Measurements from ENCODE around the gene SEMA6A.

SEMA6A gene

DNA sequence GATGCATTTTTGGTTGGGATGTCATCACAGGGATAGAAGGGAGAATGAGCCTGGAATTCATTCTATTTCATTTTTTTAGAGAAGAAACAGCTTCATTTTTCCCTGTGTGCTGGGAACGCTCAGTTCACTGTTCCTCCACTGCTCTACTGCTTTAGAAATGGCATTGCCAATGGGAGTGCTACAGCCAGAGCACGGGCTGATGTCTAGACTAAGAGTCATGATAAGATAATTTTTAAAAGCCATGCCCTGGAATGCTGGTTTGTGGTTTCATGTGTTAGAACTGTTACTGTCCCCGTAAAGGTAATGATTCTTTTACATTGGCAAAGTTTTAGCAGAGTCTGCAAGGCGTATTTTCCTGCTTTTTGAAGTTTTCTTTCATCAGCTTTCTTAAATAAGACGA is 119.6 kb downstream of the SEMA6A start:
- DNase-seq, result no peak

GRCh38 chr5:116454417-116454927 is 120.2 kb downstream of the SEMA6A start:
- peak; percentile 79 for DNase-seq

DNA sequence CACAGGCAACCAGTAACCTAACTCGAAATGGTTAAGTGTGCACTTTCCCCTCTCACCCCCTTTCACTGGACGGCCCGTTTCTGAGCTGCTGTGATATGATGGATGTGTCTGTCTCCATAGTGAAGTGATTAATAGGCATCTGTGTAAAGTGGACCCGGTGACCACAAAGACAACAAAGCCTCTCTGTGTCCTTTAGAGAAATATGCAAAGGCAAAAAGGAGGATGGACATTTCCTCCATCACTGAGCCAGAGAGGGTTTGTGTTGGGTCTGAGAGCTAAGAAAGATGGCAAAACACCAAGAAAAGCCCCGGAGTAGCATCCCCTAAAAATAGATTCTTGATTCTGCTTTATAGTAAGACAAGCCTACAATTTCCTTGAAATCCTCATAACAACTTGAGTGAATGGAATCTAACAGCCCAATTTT is 120.6 kb downstream of the SEMA6A start:
- DNase-seq, result no peak

GRCh38 chr5:116452774-116453368 is 121.8 kb downstream of the SEMA6A start:
- no peak for DNase-seq

GRCh38 chr5:116451905-116452450 is 122.6 kb downstream of the SEMA6A start:
- DNase-seq, result no peak

GRCh38 chr5:116451066-116451465 is 123.6 kb downstream of the SEMA6A start:
- DNase-seq, result no peak

DNA sequence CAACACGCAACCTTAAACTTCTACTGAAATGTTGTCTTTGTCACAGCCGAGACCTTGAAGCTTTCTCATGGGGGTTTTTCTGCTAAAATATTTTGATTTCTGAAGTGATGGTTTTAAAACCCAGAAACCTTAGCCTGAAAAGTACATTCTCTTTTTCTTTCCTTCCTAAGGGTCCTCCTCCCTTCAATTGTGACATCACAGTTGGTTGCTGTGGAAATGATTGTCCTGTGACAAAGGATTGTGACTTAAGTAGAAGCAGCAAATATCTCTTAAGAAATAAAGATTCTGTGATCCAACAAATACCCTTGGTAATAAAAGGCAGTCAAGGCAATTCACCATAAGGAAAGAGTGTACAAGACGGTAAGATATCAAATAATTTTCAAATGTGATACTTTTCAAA is 125.2 kb downstream of the SEMA6A start:
- no peak for DNase-seq

DNA sequence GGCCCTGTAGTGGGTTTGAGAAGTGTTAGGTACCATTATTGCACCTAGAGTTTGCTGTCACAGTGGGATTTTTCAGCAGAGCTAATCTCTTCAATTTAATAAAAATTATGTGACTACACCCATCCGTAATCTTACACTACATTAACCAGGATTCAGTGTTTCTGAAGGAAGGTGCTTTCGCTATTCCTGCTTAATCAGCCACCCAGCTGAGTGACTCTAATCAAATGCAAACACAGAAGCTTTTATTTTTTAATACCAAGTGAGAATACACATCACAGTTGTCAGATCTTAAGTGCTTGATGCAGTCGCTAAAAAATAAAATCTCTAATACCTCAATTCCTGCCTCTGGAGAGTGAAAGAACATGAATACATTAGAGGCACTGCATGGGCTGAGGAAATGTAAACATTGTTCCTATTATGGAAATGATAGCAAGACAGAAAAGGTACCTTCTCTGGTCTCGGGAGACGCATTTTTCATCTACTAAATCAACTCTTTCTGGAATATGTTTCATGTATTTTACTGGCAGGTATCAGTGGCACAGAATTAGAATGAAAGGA is 125.7 kb downstream of the SEMA6A start:
- DNase-seq, result no peak

- no peak for DNase-seq
These were observed 126.2 kb downstream of the SEMA6A start for GRCh38 chr5:116448450-116448849.

GRCh38 chr5:116446356-116447005 is 128.1 kb downstream of the SEMA6A start:
- DNase-seq, result no peak

DNA sequence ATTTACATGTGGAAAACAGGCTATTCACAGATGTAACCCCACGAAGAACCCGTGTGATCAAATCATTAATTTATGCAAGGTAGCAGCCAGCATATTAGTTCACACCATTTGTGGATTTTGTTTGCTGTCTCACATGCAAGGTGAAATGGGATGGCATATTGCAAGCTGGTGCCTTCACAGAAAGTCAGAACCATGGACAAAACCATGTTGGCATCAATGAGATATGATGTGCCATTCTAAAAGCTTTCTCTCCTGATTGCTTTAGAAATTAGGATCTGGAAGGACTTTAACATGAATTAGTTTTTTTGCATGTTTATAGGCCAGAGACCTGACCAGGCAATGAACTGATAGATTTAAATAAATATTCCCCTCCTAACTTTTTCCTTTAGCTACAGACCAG is 129.3 kb downstream of the SEMA6A start:
- DNase-seq, result no peak

DNA sequence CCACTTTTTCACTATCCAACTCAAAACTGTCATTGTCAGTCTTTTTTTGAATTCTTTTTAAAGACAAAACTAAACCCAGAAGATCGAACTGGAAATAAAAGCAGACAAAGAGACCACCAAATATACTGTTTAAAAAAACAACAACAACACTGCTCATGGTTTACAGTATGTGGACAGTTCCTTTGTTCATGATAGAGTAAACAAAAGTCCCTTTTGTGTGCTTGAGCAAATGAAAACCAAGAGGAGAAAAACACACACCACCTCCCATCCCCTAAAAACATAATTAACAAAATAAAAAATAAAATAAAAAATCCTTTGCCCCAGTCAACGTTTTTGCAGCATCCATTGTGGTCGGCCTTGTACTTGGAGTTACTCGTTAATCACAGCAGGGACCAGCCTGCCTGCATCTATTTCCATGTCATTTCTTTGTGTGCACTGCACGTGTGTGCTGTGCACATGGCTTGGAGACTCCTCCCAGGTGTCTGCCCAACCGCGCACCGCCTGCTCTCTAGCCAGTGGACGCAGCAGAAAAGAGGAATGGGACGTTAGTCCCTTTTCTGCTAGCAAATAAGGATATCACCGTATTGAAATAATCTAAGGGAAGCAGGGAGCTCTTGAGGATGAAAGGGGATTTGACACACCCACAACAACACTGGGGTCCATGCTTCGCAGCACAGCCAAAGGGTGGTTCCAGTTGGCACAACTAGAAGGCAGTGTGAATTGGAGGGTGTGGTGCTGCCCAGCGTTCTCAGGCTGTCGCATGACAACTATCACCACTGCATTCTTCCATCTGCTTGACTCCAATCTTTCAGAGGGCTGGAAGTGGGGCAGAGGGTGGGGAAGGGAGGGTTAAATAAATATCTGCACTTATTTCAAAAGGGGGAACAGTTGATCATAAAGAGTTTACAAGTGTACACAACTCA is 130.0 kb downstream of the SEMA6A start:
- DNase-seq, result no peak

DNA sequence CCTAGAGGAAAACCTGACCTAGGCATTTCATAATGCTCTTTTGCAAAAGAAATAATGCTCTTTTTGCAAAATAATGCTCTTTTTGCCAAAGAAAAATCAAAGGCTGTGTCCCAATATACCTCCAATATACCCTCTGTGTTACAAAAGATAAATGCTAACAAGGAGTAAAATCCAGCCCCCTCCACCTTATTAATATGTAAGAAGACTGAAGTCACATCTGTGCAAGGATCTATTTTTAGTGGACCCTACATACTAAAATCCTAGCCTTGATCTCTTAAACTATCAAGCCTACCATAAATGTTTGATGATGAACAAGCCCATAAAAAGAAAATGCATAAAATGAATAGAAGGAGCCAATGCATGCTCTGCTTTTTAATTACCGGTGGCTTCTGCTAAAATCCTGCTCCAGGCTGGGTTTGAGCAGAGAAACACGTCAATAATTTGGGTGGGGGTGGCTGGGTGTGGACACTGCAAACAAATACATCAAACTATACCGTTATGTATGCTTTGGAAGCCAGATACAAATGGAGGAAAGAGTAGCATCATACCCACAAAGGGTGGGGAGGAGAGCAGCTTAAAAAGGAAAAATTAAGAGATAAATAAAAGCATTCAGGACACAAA is 131.6 kb downstream of the SEMA6A start:
- no peak for DNase-seq

- no peak for DNase-seq
These were observed 132.5 kb downstream of the SEMA6A start for GRCh38 chr5:116442095-116442534.

DNA sequence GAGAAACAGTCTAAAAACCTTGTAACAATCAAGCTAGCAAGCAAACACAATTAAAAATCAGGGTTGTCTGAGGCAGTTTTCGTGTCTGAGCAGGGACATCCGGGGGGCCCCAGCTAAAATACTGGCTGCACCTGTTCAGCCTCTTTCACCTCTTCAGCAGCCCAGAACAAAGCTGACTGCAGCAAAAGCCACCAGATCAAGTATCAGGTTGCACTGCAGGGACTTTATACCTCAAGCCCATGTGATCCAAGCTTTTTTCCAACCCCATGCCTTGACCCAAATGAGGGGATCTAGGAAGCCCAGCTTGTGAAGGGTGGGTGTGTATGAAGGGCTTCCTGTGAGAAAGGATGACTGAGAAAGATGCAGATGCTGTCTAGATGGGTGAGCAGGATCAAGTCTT is 133.4 kb downstream of the SEMA6A start:
- DNase-seq, result no peak

DNA sequence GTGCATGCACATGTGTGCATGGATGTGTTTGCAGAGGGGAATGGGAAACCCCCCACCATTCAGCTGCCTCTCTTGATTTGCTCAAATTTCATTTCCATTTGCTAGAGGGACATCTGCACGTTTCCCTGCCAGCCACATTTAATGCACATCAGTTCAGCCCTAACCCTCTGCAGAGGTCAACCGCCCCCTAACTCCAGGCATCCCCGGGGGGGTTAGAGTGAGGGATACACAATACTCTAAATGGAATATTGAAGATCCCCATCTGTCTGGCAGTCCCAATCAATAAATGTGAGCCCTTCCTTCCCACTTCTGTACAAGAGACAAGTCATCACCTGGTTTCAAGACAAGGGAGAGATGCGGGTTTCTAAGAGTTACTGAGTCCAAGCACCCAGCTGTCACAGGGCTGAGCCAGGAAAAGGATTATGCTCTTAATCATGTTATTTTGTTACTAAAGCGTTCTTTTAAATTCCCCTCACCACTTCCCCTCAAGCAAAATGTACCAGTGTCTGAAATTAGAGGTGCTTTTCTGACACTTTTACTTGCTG is 134.1 kb downstream of the SEMA6A start:
- no peak for DNase-seq

- DNase-seq, result no peak
These were observed 134.7 kb downstream of the SEMA6A start for GRCh38 chr5:116439905-116440304.

GRCh38 chr5:116438979-116439554 is 135.6 kb downstream of the SEMA6A start:
- DNase-seq, result no peak

GRCh38 chr5:116437922-116438578 is 136.6 kb downstream of the SEMA6A start:
- no peak for DNase-seq

GRCh38 chr5:116437351-116437705 is 137.3 kb downstream of the SEMA6A start:
- DNase-seq, result no peak

GRCh38 chr5:116436674-116437350 is 137.8 kb downstream of the SEMA6A start:
- no peak for DNase-seq

Measured in amniotic stem cell (primary cell).